ENCODE measurements around the gene MICOS13.

The MICOS13 gene

GRCh38 chr19:5693195-5694166 lies 13.2 kb upstream of the MICOS13 start (continued):
- TF ChIP-seq PRDM2 (tag by site-specific recombination; IDR thresholded peaks at IDR 0.05; ENCODE audit: borderline replicate concordance) (peak; percentile 85; the same call in 1 of the 2 replicates), ZNF776 (tag by site-specific recombination; IDR thresholded peaks at IDR 0.05; ENCODE audit: borderline replicate concordance) (no peak), ZNF513 (tag by site-specific recombination; IDR thresholded peaks at IDR 0.05) (peak; percentile 54), ZNF169 (tag by site-specific recombination; IDR thresholded peaks at IDR 0.05) (no peak), KLF10 (tag by site-specific recombination; IDR thresholded peaks at IDR 0.05) (no peak), KLF17 (tag by site-specific recombination; IDR thresholded peaks at IDR 0.05) (peak; percentile 16; the same call in 1 of the 2 replicates), ZNF473 (tag by site-specific recombination; IDR thresholded peaks at IDR 0.05) (no peak), ZNF366 (tag by site-specific recombination; conservative IDR thresholded peaks at IDR 0.05) (no peak), ZNF560 (tag by site-specific recombination; IDR thresholded peaks at IDR 0.05; ENCODE audit: borderline replicate concordance) (no peak), ZNF426 (tag by site-specific recombination; IDR thresholded peaks at IDR 0.05) (no peak), ZNF174 (tag by site-specific recombination; IDR thresholded peaks at IDR 0.05) (no peak), REST (tag by site-specific recombination; IDR thresholded peaks at IDR 0.05) (no peak), ZNF449 (tag by site-specific recombination; IDR thresholded peaks at IDR 0.05) (no peak), ZNF112 (tag by site-specific recombination; IDR thresholded peaks at IDR 0.05) (no peak), ZNF488 (tag by site-specific recombination; IDR thresholded peaks at IDR 0.05) (no peak), ZNF624 (tag by site-specific recombination; IDR thresholded peaks at IDR 0.05) (no peak), PATZ1 (tag by site-specific recombination; IDR thresholded peaks at IDR 0.05) (peak; percentile 70), CTCF (tag by site-specific recombination; IDR thresholded peaks at IDR 0.05) (no peak)

All from HEK293 (cell line).